Measurements from ENCODE around the gene KLHL29. TPM values are rescaled to one million over a fixed set of nuclear protein-coding genes. Genes with fewer than 3 reads are reported as not detected.

KLHL29 gene
- total and polyA plus RNA-seq, 2 donors (not counting 3 experiments of a cell fraction or from before 2014, with no cell fraction given) = 4.6 to 12.7 TPM

DNA sequence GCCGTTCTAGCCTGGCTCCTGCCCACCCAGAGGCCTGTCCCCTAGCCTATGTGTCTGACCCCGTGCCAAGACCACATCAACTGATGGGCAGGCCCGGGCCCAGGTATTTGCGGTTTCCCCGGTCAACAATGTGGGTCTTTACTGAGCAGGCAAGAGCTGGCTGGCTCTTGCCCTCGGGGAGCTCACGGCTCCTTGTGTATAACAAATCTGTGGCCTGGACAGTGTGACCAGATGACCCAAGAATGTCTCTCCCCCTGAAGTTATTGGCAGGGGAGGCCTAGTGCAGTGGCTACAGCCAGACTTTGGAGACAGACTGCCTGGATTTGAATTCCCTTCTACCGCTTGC is 179.6 kb downstream of the KLHL29 start:
- Histone ChIP-seq H3K9me1 (replicated peaks; ENCODE audit: control insufficient read depth, extremely low read depth, insufficient read depth, low read length) (no peaks in the 10 kb centered on the region), H3K4me2 (ENCODE audit: insufficient read depth, low read length) (no peak overlapping the region), H2AFZ (ENCODE audit: low read depth, low read length) (no peak overlapping the region), H3K36me3 (ENCODE audit: control insufficient read depth in 2 of 2, extremely low read depth in 1 of 2, insufficient read depth in 2 of 2, low read length in 2 of 2) (no peaks in the 10 kb centered on the region), H3K27ac (ENCODE audit: insufficient read depth, low read depth, low read length) (no peak overlapping the region), H3K79me2 (ENCODE audit: control insufficient read depth, insufficient read depth, low read length) (no peaks in the 10 kb centered on the region), H3K9me3 (replicated peaks; ENCODE audit: control insufficient read depth, insufficient read depth, low read length) (no peaks in the 10 kb centered on the region), H3K27me3 (ENCODE audit: control insufficient read depth in 2 of 2, insufficient read depth in 2 of 2, low read length in 2 of 2) (no peaks in the 10 kb centered on the region), H3K4me3 (replicated peaks in 1 of 3; ENCODE audit: insufficient read depth in 1 of 3, low read depth in 1 of 3, low read length in 3 of 3) (no peak overlapping the region), H3K4me1 (ENCODE audit: control insufficient read depth, extremely low read depth, insufficient read depth, low read length) (no peaks in the 10 kb centered on the region), H3K9ac (replicated peaks; ENCODE audit: extremely low read depth, insufficient read depth, low read length) (no peak overlapping the region), H4K20me1 (replicated peaks; ENCODE audit: control insufficient read depth, extremely low read depth, insufficient read depth, low read length) (no peaks in the 10 kb centered on the region)
- ChIA-PET POLR2A (no interaction called here), CTCF (no interaction called here)
- TF ChIP-seq JUN (IDR thresholded peaks at IDR 0.05; ENCODE audit: borderline replicate concordance, insufficient read depth, insufficient read length, low read depth) (no peak), EZH2 (IDR thresholded peaks at IDR 0.05; ENCODE audit: borderline replicate concordance, low read depth, low read length, severe bottlenecking) (no peak), POLR2AphosphoS5 (IDR thresholded peaks at IDR 0.05; ENCODE audit: insufficient read depth, low read depth, low read length) (no peak), POLR2A (IDR thresholded peaks at IDR 0.05; ENCODE audit: low read depth, low read length) (no peak)
- TF ChIP-seq, protein P1, sequence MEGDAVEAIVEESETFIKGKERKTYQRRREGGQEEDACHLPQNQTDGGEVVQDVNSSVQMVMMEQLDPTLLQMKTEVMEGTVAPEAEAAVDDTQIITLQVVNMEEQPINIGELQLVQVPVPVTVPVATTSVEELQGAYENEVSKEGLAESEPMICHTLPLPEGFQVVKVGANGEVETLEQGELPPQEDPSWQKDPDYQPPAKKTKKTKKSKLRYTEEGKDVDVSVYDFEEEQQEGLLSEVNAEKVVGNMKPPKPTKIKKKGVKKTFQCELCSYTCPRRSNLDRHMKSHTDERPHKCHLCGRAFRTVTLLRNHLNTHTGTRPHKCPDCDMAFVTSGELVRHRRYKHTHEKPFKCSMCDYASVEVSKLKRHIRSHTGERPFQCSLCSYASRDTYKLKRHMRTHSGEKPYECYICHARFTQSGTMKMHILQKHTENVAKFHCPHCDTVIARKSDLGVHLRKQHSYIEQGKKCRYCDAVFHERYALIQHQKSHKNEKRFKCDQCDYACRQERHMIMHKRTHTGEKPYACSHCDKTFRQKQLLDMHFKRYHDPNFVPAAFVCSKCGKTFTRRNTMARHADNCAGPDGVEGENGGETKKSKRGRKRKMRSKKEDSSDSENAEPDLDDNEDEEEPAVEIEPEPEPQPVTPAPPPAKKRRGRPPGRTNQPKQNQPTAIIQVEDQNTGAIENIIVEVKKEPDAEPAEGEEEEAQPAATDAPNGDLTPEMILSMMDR (IDR thresholded peaks at IDR 0.05; ENCODE audit: extremely low read depth in 1 of 2, insufficient read depth in 1 of 2, low read depth in 1 of 2, low read length in 2 of 2) = no peak
- DNase-seq (ENCODE audit: low read depth, low spot score) (no peak), FAIRE-seq (no peak)
- dilution Hi-C loops (cut with MboI; ENCODE audit: extremely low pct_ligation_motif_present, low sequenced_read_pairs) (no loop called here), intact Hi-C loops (cut with micrococcal nuclease) (no loop called here)
- BruUV-seq (replicated peaks) = no TSS peak

DNA sequence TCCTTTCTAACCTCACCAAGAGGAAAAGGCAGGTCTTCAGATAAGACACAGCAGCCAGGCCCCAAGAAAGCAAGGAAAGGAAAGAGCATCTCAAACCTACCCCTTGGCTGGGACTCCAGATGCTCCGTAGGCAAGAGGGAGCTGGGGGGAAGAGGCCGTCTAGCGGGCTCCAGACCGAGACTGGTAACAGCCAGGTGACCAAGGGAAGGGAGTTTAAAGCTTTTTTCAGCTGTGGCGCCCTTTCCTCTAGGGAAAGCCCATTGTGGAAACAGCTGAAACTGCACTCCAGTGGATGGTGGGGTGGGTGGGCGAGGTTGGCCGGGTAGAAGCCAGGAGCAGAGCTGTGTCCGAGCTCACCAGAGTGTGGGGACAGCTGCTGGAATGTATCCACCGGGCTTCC is 180.4 kb downstream of the KLHL29 start:
- Histone ChIP-seq H3K27me3 (ENCODE audit: control insufficient read depth in 2 of 2, insufficient read depth in 2 of 2, low read length in 2 of 2) (no peaks in the 10 kb centered on the region), H3K4me2 (ENCODE audit: insufficient read depth, low read length) (no peak overlapping the region), H3K4me3 (replicated peaks in 1 of 3; ENCODE audit: insufficient read depth in 1 of 3, low read depth in 1 of 3, low read length in 3 of 3) (no peak overlapping the region), H3K9me3 (replicated peaks; ENCODE audit: control insufficient read depth, insufficient read depth, low read length) (no peaks in the 10 kb centered on the region), H3K9me1 (replicated peaks; ENCODE audit: control insufficient read depth, extremely low read depth, insufficient read depth, low read length) (no peaks in the 10 kb centered on the region), H4K20me1 (replicated peaks; ENCODE audit: control insufficient read depth, extremely low read depth, insufficient read depth, low read length) (no peaks in the 10 kb centered on the region), H3K27ac (ENCODE audit: insufficient read depth, low read depth, low read length) (no peak overlapping the region), H3K9ac (replicated peaks; ENCODE audit: extremely low read depth, insufficient read depth, low read length) (no peak overlapping the region), H2AFZ (ENCODE audit: low read depth, low read length) (no peak overlapping the region), H3K79me2 (ENCODE audit: control insufficient read depth, insufficient read depth, low read length) (no peaks in the 10 kb centered on the region), H3K36me3 (ENCODE audit: control insufficient read depth in 2 of 2, extremely low read depth in 1 of 2, insufficient read depth in 2 of 2, low read length in 2 of 2) (no peaks in the 10 kb centered on the region), H3K4me1 (ENCODE audit: control insufficient read depth, extremely low read depth, insufficient read depth, low read length) (no peaks in the 10 kb centered on the region)
- FAIRE-seq = no peak
- dilution Hi-C loops (cut with MboI; ENCODE audit: extremely low pct_ligation_motif_present, low sequenced_read_pairs) (no loop called here), intact Hi-C loops (cut with micrococcal nuclease) (no loop called here)
- no peak for DNase-seq (ENCODE audit: low read depth, low spot score)
- ChIA-PET CTCF (interaction anchor here (1.3 to 1.4 kb wide), 2 partner anchors 27 to 252 kb away, joined by 3 to 5 read pairs; no protein-coding TSS in a partner anchor), POLR2A (no interaction called here)
- no TSS peak for BruUV-seq (replicated peaks)
- TF ChIP-seq, protein P2, sequence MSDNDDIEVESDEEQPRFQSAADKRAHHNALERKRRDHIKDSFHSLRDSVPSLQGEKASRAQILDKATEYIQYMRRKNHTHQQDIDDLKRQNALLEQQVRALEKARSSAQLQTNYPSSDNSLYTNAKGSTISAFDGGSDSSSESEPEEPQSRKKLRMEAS (IDR thresholded peaks at IDR 0.05; ENCODE audit: insufficient read depth, insufficient read length) = no peak

Measured in endothelial cell of umbilical vein (primary cell).